Measurements from ENCODE around the gene RNLS. TPM values are rescaled to one million over a fixed set of nuclear protein-coding genes. Genes with fewer than 3 reads are reported as not detected.

RNLS gene
- total and polyA plus RNA-seq, 12 donors = 4.1 to 22.2 (median 17.5) TPM

DNA sequence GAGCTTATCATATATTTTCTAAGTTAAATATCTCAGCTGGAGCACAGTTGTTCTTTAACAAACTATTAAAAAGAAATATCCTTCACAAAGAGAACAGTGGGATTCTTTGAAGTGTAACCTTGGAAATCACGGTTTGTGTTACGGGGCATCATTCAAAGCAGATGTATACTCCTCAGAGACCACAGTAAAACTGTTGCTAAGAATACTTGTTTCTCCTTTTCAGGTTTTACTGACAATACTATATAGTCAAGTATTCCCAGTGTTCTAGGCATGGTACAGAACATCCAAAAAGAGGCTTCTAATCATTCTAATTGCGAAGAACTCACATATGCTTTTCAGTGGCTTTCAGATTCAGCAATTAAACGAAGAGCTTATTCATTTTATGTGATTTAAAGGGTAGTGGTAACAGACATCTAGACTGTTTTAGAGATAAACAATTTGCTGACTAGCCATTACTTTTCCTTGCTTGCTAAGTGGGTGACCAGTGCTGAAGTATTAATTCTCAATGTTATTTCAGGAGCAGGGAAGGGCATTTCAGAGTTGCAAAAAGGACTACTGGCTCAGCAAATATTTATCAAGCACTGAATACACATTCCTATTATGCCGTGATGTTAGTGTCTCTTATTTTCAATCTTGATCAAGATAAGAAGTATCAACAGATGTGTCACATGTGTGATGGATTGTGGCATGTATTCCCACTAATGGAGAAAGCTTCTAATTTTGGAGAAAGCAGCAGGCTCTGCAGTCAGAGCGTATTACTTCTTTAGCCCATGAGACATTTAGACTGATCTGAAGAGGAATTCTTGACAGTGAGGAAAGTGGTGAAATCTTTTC lies 236.8 kb downstream of the RNLS start:
- 58 to 62% methylated on average over 6 of the region's 6 CpGs for WGBS, 2 donors
- H3K27ac ChIP-seq = peak overlapping the region in 3 of 10 donors; percentile 10 to 15 (median 11)

DNA sequence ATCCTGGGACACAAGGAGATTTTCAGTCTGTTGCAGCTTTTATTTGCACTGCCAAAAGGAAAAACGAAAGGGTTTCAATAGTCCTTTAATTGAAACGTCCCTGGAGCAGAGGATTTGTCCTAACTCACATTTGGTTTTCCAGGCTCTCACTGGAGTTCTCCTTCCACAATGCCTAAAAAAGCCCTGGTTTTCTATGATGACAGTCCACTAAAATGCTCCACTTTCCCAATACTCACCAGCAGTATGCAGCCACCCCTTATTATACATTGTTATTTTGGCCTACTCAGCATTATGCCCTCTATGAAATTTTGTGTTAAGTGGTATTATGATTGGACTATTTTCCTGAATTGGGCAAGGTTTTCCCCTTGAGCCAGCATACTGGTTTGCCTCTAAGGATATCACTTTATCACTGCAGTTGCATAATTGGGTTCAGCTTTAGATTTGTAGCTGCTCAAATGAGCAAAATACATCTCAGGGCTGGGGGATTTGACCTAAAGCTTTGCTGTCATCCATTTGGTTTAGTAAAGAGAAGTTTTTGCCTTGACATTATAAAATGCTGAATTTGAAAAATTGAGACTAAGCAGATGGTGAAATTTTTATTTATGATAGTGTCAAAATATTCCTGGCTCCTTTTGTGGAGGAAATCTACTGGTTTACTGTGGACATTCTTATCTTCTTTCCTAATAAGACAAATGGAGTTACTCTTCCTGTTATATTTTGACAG lies 239.2 kb downstream of the RNLS start:
- 57 to 60% methylated on average over 2 of the region's 2 CpGs for WGBS, 2 donors
- peak overlapping the region in 8 of 10 donors; percentile 0 to 70 (median 28) for H3K27ac ChIP-seq
- intact Hi-C loops (cut with DNase I) = loop anchor here in 1 of 10 donors (5.0 kb wide), 1 partner anchor 43 kb away; no protein-coding TSS in a partner anchor
- H3K4me3 ChIP-seq = no peak overlapping the region
- H3K36me3 ChIP-seq = no peaks in the 10 kb centered on the region
- peaks cover 0 to 34% (median 10%) of the 10 kb centered on the region in 9 donors for H3K4me1 ChIP-seq
- no peaks in the 10 kb centered on the region for H3K27me3 ChIP-seq
- DNase-seq (no peak), ATAC-seq (peak in 6 of 8 donors; percentile 27 to 73 (median 52))
- no peaks in the 10 kb centered on the region for H3K9me3 ChIP-seq
- TF ChIP-seq, protein P1, sequence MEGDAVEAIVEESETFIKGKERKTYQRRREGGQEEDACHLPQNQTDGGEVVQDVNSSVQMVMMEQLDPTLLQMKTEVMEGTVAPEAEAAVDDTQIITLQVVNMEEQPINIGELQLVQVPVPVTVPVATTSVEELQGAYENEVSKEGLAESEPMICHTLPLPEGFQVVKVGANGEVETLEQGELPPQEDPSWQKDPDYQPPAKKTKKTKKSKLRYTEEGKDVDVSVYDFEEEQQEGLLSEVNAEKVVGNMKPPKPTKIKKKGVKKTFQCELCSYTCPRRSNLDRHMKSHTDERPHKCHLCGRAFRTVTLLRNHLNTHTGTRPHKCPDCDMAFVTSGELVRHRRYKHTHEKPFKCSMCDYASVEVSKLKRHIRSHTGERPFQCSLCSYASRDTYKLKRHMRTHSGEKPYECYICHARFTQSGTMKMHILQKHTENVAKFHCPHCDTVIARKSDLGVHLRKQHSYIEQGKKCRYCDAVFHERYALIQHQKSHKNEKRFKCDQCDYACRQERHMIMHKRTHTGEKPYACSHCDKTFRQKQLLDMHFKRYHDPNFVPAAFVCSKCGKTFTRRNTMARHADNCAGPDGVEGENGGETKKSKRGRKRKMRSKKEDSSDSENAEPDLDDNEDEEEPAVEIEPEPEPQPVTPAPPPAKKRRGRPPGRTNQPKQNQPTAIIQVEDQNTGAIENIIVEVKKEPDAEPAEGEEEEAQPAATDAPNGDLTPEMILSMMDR (IDR thresholded peaks at IDR 0.05) = no peak

More for the DNA sequence above, 236.8 kb downstream of the RNLS start:
- TF ChIP-seq, protein P1 (IDR thresholded peaks at IDR 0.05) = no peak
- Histone ChIP-seq H3K4me3 (no peak overlapping the region), H3K36me3 (no peaks in the 10 kb centered on the region), H3K27me3 (no peaks in the 10 kb centered on the region), H3K4me1 (peaks cover 0 to 34% (median 10%) of the 10 kb centered on the region in 9 donors), H3K9me3 (peaks cover 0 to 10% (median 0%) of the 10 kb centered on the region in 11 donors)
- intact Hi-C loops (cut with DNase I) = no loop called here
- ATAC-seq (peak in 2 of 8 donors; percentile 24 to 26), DNase-seq (no peak)

DNA sequence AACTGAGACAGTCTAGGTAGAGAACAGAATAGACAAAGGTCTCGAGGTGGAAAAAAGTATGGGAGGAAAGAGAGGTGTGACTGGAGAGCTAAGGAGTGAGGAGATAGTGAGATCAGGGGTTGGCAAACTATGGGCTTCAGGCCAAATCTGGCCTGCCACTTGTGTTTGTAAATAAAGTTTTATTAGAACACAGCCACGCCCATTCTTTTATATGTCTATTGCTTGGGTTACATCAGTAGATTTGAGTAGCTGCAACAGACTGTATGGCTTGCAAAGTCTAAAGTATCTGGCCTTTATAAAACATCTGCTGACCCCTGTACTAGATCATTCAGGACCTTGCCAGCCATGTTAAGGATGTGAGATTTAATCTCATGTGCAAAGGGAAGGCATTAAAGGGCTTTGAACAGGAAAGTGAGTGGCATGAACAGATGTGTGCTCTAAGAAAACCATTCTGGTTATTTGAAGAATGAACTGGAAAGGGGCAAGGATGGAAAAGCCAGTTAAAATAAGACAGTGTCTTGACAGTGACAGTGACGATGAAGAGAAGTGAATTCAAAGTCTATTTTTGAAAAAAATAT lies 240.3 kb downstream of the RNLS start:
- Histone ChIP-seq H3K36me3 (no peaks in the 10 kb centered on the region), H3K27me3 (no peaks in the 10 kb centered on the region), H3K4me1 (peaks cover 0 to 32% (median 10%) of the 10 kb centered on the region in 9 donors), H3K27ac (peak overlapping the region in 4 of 10 donors; percentile 7 to 70 (median 48)), H3K4me3 (no peak overlapping the region), H3K9me3 (no peaks in the 10 kb centered on the region)
- 93 to 95% methylated on average over 3 of the region's 3 CpGs for WGBS, 2 donors
- intact Hi-C loops (cut with DNase I) = loop anchor here in 1 of 10 donors (5.0 kb wide), 1 partner anchor 44 kb away; no protein-coding TSS in a partner anchor
- DNase-seq (no peak), ATAC-seq (no peak)
- TF ChIP-seq, protein P1 (IDR thresholded peaks at IDR 0.05) = no peak

DNA sequence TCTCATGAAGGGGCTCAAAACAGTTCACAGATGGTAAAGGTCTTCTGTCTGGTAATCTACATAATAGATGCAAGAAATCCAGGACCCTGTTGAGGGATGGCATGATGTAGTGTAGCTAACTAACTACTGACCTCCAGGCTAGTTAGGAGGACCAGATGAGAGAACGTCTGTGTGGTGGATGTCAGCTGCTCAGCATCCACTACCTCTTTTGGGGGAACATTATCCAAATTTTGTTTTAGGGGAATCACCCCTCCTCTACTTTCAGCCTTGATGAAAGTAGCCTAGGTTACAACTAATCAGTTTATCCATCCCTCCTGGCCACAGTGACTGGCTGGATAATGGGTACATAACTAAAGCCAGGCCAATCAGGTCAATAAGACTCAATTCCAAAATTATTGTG lies 246.0 kb downstream of the RNLS start:
- Histone ChIP-seq H3K36me3 (no peaks in the 10 kb centered on the region), H3K9me3 (no peaks in the 10 kb centered on the region), H3K4me1 (peaks cover 0 to 14% (median 0%) of the 10 kb centered on the region in 9 donors), H3K27me3 (no peaks in the 10 kb centered on the region), H3K4me3 (no peak overlapping the region), H3K27ac (no peak overlapping the region)
- intact Hi-C loops (cut with DNase I) = no loop called here
- DNase-seq = no peak
- TF ChIP-seq, protein P1 (IDR thresholded peaks at IDR 0.05) = no peak
- WGBS, 2 donors = 94 to 96% methylated on average over 1 of the region's 1 CpG
- no peak for ATAC-seq

Data from heart right ventricle (tissue), 16 donors.